ENCODE results near the gene HSPB6. TPM values are rescaled to one million over a fixed set of nuclear protein-coding genes. Genes with fewer than 3 reads are reported as not detected.

Gene HSPB6
- total RNA-seq, 1 experiment from 2014 or later: 0.93 TPM

DNA sequence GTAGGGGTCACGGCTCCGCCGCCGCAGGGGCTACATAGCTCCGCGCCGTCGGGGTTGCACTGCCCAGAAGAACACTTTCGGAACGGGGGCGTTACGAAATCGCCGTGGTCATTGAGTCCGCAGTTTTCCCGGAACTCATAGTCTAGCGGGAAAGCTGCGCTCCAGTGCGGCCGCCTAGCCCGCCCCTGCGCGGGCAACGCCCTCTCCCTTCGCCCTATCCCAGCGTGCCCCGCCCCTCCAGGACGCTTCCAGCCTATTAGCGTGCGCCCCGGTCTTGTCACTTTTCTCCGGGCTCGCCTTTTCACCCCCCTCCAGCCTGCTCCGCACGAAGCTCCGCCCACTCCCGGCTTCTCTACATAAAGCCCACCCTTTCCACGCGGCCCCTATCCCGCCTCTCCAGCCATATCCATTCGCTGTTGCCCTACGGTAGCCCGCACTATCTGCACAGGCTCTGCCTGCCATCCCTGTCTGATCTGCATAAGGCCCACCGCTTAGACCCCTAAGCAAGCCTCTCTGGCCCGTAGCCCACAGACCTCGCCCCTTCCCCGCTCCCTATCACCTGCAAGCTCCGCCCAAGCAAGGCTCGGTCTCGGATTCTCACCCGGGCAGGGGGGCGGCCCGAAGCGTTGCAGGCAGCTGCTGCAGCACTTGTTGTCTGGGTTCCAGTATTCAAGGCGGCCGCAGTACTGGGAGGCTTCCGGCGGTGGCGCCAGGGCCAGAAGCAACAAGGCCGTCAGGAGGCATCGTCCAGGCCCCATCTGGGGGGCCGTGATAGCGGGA is 16.2 kb downstream of the HSPB6 start (continued):
- TF ChIP-seq, protein P1, sequence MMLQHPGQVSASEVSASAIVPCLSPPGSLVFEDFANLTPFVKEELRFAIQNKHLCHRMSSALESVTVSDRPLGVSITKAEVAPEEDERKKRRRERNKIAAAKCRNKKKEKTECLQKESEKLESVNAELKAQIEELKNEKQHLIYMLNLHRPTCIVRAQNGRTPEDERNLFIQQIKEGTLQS (IDR thresholded peaks at IDR 0.05): no peak
- peak; percentile 41 for TF ChIP-seq POLR2AphosphoS5 (IDR thresholded peaks at IDR 0.05; ENCODE audit: low read depth, low read length)
- no peak for TF ChIP-seq TCF7L2 (IDR thresholded peaks at IDR 0.05; ENCODE audit: borderline replicate concordance, extremely low read depth, insufficient read depth, insufficient read length)
- no peak for TF ChIP-seq RAD21 (IDR thresholded peaks at IDR 0.05; ENCODE audit: low read depth)
- TF ChIP-seq, protein P2, sequence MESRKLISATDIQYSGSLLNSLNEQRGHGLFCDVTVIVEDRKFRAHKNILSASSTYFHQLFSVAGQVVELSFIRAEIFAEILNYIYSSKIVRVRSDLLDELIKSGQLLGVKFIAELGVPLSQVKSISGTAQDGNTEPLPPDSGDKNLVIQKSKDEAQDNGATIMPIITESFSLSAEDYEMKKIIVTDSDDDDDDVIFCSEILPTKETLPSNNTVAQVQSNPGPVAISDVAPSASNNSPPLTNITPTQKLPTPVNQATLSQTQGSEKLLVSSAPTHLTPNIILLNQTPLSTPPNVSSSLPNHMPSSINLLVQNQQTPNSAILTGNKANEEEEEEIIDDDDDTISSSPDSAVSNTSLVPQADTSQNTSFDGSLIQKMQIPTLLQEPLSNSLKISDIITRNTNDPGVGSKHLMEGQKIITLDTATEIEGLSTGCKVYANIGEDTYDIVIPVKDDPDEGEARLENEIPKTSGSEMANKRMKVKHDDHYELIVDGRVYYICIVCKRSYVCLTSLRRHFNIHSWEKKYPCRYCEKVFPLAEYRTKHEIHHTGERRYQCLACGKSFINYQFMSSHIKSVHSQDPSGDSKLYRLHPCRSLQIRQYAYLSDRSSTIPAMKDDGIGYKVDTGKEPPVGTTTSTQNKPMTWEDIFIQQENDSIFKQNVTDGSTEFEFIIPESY (IDR thresholded peaks at IDR 0.05; ENCODE audit: extremely low read depth, insufficient replicate concordance, low read length): no peak
- peak; percentile 81 for TF ChIP-seq POLR2A (IDR thresholded peaks at IDR 0.05; ENCODE audit: borderline replicate concordance, extremely low read depth, insufficient read depth, insufficient read length)
- 0 out of 2 replicates have a peak, but pooled peaks have one; percentile 52 for TF ChIP-seq SIN3A (IDR thresholded peaks at IDR 0.05; ENCODE audit: low read depth)
- TF ChIP-seq REST (IDR thresholded peaks at IDR 0.05; ENCODE audit: low read depth): no peak
- no peak for TF ChIP-seq EZH2 (IDR thresholded peaks at IDR 0.05)
- TF ChIP-seq ZFX (IDR thresholded peaks at IDR 0.05): peak; percentile 18; the same call in 1 of the 2 replicates
